ENCODE data around the gene GRIA4.

GRIA4 gene

DNA sequence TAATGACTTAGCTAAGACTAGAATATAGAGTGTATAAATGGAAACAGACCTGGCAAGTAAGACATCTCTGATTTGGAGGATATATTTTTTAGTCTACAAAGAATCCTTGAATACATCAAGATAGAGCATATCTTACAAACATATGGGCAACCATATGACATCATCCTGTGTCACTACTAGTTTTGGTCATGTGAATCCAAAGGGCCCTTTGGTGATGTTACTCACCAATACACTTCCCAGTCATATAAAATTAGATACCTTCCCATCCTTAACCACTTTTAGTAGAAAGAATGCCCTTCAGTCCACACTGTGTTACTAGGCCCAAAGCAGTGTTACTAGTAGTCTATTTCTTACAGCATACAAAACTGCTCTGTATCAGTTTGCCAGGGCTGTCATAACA, 31.6 kb downstream of the GRIA4 start:
- no peak for DNase-seq

- no peak for DNase-seq
Measured at GRCh38 chr11:105642870-105643269, 33.0 kb downstream of the GRIA4 start.

GRCh38 chr11:105644839-105645573, 35.1 kb downstream of the GRIA4 start:
- no peak for DNase-seq

GRCh38 chr11:105647780-105648179, 37.9 kb downstream of the GRIA4 start:
- no peak for DNase-seq

GRCh38 chr11:105648762-105649161, 38.9 kb downstream of the GRIA4 start:
- no peak for DNase-seq

GRCh38 chr11:105665281-105665680, 55.4 kb downstream of the GRIA4 start:
- DNase-seq: no peak

DNA sequence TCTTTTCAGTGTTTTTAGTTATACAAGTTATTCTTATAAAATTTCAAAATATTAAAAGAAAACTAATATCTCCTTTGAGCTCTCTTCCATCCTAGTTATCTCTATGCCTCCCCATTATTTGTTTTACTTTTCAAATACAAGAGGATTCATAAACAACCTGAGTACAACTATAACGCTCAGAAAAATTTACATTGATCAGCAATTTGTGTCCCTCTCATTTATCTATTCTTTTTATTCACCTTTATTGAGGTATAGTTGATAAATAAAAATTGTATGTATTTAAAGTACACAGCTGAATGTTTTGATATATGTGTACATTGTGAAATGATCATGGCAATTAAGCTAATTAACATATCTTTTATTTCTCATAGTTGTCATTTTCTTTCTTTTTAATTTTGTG, 57.6 kb downstream of the GRIA4 start:
- no peak for DNase-seq

DNA sequence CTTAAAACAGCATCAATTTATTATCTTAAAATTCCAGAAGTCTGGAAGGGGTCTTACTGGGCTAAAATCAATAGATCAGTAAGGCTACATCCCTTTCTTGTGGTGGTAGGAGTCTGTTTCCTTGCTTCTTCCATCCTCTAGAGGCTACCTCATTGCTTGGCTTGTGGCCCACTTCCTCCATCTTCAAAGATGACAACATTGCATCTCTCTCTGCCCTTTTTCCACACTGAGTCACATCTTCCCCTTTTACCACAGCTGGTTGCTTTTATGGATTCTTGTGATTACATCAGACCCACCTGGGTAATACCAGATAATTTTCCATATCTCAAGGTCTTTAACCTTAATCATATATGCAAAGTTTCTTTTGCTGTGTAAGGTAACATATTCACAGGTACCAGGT, 60.9 kb downstream of the GRIA4 start:
- DNase-seq: no peak

DNA sequence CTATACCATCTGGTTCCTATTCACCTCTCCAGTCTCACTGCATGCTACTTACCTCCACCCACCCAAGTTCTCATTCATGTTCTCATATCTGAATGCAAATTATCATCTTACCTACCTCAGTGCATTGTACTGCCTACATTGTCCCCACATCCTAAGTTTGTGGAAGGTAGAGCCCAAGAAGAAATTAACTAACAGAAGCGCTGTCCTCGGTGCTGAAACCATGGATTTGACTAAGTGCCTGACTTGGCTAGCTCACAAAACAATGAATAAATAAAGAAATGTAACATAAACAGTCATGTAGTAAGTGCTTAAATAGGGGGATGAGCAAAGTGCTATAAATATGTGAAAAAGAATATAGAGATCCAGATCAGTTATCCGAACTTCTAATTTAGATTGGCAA, 63.2 kb downstream of the GRIA4 start:
- DNase-seq: no peak

GRCh38 chr11:105689631-105690030, 79.8 kb downstream of the GRIA4 start:
- DNase-seq: no peak

- no peak for DNase-seq
Measured at GRCh38 chr11:105690467-105690866, 80.6 kb downstream of the GRIA4 start.

GRCh38 chr11:105693075-105693759, 83.3 kb downstream of the GRIA4 start:
- DNase-seq: no peak

DNA sequence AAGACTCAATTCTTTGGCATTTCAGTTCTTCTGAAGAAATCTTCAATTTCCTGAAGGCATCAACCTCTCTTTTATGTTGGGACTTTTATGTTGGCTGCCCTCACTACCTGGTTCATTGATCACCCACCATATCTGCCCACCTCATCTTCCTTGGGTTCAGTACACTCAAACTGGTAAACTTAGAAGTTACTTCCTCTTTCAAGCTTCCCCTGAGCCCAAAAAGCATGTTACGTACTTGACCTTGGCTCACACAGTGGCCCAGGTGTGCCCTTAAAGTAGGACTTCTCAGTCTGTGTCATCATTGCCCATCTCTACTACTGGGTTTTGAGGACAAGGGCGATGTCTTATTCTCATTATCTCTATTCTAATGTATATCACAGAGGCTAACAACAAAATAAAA, 86.1 kb downstream of the GRIA4 start:
- DNase-seq: no peak

DNA sequence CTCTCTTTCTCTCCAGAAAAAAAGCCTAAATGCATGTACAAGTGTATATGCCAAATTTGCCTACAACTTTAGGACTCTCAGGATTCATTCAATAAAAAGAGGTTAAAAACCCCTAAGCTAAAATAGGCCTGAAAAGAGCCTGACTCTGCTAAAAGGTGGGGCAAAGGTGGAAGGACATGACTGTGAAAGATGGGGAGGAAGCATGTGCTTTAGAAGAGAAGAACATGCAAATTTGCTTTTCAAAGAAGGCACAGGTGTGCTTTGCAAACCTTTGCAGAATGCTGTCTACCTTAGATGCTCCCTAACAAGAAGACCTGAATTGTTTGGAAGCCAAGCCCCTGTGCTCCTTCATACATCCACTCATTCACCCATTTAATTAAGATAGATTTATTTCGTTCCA, 87.4 kb downstream of the GRIA4 start:
- no peak for DNase-seq

DNA sequence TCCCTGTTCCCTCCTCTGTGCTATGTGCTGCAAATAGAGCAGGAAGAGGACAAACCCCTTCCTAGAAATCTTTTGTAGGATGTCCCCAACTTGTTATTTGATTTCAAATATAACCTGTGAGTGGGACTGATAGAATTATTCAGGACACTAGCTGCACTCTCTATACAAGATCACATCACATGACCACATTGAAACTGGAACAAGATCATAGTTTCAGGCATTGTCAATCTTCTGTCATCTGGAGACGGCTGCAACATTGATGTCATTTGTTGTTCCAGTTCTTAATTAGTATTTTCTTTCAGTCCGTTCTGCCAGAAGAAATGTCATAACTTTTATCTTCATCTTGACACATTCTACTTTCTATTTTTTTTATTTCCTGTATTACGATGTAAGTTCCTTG, 89.3 kb downstream of the GRIA4 start:
- no peak for DNase-seq

DNA sequence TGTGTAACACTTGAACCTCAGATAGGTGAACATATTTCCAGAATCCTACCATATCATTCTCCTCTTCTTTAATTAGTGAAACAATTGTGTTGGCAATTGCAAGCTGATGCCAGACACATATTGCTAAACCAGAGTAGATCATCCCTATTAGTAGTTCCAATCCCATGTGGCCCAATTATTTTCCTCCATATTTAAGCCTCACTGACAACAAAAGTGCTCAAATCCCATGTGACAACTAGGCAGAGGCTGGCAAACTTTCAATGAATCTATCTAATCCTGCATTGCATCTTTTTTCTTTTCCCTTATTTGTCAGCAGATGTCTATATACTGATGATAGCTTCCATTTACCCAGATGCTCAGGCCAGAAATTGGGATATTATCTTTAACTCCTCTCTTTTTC, 90.4 kb downstream of the GRIA4 start:
- no peak for DNase-seq

GRCh38 chr11:105701098-105701497, 91.2 kb downstream of the GRIA4 start:
- DNase-seq: no peak

- DNase-seq: no peak
Measured at GRCh38 chr11:105705786-105706530, 96.1 kb downstream of the GRIA4 start.

GRCh38 chr11:105713106-105713505, 103.2 kb downstream of the GRIA4 start:
- DNase-seq: no peak

- DNase-seq: peak in 1 of 2 experiments; percentile 10
Measured at GRCh38 chr11:105713696-105714095, 103.8 kb downstream of the GRIA4 start.

DNA sequence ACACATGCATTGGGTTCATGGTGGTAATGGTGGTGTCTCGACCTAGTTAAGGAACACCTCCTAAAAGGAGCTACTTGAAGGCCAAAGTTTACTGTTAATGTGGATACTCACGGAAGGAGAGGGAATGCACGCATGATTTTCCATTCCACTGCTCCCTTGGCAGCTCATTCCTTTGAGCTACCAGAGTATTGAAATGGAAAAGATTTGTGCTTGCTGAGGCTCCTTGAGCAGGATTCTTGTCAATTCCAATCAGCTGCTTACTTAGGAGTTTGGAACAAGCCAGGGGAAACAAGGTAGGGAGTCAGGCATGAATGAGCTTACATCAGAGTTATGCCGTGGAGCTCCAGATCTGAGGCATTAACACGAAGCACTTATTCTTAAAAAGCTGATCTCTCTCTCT, 108.8 kb downstream of the GRIA4 start:
- peak in 1 of 2 experiments; percentile 44 for DNase-seq

GRCh38 chr11:105719073-105719822, 109.4 kb downstream of the GRIA4 start:
- DNase-seq: peak; percentile 59 to 91

- DNase-seq: peak; percentile 3 to 54
Measured at GRCh38 chr11:105720096-105720495, 110.2 kb downstream of the GRIA4 start.

Measured in NCI-H2081 (cell line).